Neural cell (in vitro differentiated cells): Measurements from ENCODE around the gene AK3.

Source experiments
- MXI1 ChIP-seq: fragments of 450-650 bp; conservative IDR thresholded peaks from 2 replicates; pipeline ENCODE4 v1.6.1; 2014; ENCODE audit warnings: antibody characterized with exemption, mild to moderate bottlenecking; ENCODE audit not compliant: poor library complexity, severe bottlenecking
- SMC3 ChIP-seq: fragments of 450-650 bp; conservative IDR thresholded peaks from 2 replicates; pipeline ENCODE4 v1.6.1; 2014; ENCODE audit warnings: antibody characterized with exemption, mild to moderate bottlenecking, moderate library complexity; ENCODE audit not compliant: poor library complexity
- TF ChIP-seq, protein P1 (sequence below): fragments of 450-650 bp; IDR thresholded peaks from 2 replicates; pipeline ENCODE4 v1.5.1; 2014; ENCODE audit warnings: antibody characterized with exemption, mild to moderate bottlenecking, moderate library complexity; ENCODE audit not compliant: poor library complexity, severe bottlenecking

DNA sequence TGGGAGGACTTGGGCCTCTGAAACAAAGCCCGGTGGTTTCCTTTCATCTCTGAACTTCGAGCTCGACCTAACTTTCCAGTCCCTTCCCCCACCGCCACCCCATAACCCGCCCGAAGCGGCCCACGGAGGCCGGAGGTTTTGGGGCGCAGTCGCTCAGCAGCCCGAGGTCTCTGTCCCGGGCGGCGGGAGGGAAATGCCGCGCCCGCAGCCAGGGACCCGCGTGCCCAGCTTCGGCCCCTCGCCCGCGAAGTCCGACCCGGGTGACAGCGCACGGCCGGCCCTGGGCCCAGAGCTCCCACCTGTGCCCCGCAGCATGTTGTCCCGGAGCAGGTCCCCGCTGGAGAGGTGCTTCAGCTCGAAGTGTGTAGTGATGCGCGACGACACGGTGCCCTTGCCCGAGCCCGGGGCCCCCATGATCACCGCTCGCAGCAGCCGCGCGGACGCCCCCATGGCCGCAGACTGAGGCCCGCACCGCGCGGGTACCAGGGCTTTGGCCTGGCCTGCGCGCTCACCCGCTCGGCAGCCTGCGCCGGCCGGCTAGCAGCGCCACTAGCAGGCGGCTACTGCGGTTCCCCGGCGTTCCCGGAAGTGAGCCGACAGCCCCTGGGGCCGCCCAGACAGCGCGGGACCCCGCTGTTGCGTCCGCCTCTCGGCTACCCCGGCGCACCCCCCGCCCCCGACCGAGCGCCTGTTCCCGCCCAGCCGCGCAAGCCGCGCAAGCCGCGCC lies at the start of gene AK3:
- TF ChIP-seq SMC3 (peak; percentile 14), MXI1 (peak; percentile 6)
- TF ChIP-seq, protein P1, sequence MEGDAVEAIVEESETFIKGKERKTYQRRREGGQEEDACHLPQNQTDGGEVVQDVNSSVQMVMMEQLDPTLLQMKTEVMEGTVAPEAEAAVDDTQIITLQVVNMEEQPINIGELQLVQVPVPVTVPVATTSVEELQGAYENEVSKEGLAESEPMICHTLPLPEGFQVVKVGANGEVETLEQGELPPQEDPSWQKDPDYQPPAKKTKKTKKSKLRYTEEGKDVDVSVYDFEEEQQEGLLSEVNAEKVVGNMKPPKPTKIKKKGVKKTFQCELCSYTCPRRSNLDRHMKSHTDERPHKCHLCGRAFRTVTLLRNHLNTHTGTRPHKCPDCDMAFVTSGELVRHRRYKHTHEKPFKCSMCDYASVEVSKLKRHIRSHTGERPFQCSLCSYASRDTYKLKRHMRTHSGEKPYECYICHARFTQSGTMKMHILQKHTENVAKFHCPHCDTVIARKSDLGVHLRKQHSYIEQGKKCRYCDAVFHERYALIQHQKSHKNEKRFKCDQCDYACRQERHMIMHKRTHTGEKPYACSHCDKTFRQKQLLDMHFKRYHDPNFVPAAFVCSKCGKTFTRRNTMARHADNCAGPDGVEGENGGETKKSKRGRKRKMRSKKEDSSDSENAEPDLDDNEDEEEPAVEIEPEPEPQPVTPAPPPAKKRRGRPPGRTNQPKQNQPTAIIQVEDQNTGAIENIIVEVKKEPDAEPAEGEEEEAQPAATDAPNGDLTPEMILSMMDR, result peak; percentile 47
